ENCODE results near the gene NGF.
"Not testable (repeated sequence)": the region's sequence is repeated elsewhere in the genome, so short reads cannot be mapped to it uniquely, and the experiment has no call there.

GRCh38 chr1:115309504-115309903 lies 28.5 kb downstream of the NGF start:
- TF ChIP-seq CTCF, POLR2A (IDR thresholded peaks at IDR 0.05): not testable (repeated sequence)
